ENCODE data around the gene PSTPIP2.
"Not testable (repeated sequence)": the region's sequence is repeated elsewhere in the genome, so short reads cannot be mapped to it uniquely, and the experiment has no call there.

The PSTPIP2 gene, protein sequence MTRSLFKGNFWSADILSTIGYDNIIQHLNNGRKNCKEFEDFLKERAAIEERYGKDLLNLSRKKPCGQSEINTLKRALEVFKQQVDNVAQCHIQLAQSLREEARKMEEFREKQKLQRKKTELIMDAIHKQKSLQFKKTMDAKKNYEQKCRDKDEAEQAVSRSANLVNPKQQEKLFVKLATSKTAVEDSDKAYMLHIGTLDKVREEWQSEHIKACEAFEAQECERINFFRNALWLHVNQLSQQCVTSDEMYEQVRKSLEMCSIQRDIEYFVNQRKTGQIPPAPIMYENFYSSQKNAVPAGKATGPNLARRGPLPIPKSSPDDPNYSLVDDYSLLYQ

DNA sequence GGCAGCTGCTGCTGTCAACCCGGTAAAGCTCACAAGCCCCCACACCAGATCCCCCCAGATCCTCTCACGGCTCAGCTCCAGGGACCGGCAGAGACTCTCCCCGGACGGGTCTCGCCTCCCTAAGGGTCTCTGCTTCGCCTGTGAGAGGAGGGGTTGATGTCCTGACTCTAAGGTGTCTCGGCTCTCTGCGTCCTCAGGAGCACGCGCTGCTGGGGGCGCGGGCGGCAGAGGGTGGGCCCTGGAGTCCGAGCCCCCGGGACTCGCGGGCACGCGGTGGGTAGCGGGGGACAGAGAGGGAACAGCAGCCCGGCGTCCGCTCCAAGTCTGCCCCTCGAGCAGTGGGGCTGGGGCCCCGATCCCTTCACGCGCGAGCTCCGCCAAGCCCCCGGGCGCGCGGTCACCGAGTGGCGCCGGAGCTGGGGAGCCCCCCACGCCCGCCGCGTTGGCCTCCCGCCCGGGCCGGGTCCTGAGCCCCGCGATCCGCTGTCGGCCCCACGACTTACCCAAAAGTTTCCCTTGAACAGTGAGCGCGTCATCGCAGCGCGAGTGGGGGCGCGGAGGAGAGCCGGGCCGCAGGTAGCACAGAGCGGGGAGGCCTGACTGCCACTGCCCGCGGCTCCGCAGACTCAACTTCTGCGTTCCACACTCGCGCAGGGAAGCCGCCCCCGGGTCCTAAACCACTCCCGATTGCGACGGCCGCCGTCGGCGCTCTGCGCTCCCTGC is at the start of gene PSTPIP2:
TSS of gene PSTPIP2 (minus strand) at position 608 of the 723 bp plus-strand sequence. CDS start at position 536, 72 bp downstream.
- DNase-seq = peak; percentile 91

DNA sequence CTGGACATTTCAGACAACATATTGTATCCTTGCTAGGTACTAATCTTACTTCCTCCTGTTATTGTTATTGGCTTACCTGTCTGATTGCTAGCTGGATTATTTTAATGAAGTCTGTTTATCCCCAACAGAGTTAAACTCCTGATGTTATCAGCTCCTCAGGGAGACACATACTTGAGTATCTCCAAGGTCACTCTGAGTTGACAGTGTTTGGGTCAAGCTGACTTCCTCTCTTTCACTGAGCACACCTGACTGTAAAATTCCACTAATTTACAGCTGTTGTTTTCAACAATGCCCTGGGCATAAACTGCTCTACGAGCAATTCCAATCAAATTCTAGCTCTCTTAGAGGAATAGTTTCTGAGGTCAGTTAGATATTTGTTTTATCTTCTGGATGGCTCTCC is 41.7 kb upstream of the PSTPIP2 start:
- DNase-seq = no peak

DNA sequence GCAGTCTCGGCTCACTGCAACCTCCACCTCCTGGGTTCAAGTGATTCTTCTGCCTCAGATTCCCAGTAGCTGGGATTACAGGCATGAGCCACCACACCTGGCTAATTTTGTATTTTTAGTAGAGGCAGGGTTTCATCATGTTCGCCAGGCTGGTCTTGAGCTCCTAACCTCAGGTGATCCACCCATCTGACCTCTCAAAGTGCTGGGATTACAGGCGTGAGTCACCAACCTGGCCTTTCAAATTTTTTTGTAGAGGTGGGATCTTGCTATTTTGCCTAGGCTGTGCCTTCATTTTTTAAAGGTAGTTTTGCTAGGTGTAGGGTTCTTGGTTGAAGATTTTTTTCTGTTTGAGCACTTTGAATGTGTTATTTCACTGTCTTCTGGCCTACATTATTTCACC is 38.3 kb upstream of the PSTPIP2 start:
- DNase-seq = no peak

DNA sequence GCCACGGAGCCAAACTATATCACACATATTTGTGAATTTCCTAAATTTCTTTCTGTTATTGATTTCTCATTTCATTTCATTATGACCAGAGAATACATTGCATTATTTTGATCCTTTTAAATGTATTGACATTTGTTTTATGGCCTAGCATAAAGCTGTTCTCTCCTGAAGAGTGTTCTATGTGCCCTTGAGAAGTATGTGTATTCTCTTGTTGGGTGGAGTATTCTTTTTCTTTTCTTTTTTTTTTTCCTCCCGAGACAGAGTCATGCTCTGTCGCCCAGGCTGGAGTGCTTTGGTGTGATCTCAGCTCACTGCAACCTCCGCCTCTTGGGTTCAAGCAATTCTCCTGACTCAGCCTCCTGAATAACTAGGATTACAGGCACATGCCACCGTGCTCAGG is 37.3 kb upstream of the PSTPIP2 start:
- no peak for DNase-seq

DNA sequence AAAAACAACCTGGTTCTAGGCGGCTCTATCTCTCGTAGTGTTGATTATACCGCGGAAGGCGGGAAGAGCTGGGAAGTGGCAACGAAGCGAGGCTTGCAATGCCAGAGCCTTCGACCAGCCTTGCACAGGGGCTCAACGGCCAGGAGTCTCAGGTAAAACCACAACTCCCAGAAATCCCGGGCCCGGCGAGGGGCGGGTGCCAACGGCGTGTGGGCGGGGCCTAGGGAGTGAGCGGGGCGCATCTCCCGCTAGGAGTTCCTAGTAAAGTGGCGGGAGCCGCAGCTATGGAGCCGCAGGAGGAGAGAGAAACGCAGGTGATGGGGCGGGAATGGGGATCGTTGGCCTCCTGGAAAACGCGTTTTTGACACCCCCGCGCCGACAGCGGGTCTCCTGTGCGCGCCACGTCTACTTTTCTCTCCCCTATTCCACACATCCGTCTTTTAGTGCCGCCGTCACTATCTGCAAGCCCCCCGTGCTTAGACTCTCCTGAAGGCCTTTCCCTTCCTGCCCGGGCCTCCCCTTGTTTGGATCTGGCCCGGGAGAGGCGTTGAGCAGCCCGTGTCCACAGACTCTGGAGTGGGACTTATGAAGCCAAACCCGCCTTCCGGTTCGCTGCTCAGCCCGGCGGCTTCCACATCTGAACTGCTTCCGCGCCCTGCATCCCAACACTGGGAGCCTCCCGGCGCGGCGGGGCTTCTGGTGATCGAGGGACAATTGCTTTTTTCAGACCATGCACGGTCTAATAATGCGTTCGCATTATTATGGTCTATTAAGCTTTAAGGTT is 32.3 kb upstream of the PSTPIP2 start, which contains the start of gene HAUS1:
TSS of gene HAUS1 (plus strand) at position 258 of the 784 bp plus-strand sequence. CDS start at position 285, 27 bp downstream.
- peak; percentile 96 for DNase-seq

DNA sequence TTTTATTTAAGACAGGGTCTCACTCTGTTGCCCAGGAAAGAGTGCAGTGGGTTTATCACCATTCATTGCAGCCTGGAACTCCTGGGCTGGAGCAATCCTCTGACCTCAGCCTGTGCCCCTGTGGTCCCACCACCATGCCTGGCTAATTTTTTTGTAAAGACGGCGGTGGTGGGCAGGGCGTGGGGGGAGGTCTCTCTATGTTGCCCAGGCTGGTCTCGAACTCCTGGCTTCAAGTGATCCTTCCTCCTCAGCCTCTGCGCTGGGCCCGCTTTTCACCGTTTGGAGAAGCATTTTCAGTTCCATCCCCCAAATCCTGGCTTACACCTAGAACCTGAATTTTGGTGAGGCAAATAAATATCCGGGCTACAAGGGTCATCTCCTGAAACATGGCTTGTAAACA is 27.4 kb upstream of the PSTPIP2 start:
- no peak for DNase-seq

DNA sequence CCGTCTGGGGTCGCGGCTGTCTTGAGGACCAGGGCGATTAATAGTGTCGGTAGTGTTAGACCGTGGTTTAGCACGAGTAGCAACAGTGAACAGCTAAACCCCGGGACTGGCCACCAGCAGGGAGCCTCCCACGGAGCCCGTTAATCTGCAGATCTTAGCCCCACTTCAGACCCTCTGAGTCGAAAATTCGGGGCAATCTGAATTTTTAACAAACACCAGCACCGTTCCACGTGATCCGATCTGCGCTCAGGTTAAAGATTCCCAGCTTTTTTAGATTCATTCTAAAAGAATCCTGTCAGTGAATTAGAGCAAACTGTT is 26.5 kb upstream of the PSTPIP2 start:
- DNase-seq = no peak

DNA sequence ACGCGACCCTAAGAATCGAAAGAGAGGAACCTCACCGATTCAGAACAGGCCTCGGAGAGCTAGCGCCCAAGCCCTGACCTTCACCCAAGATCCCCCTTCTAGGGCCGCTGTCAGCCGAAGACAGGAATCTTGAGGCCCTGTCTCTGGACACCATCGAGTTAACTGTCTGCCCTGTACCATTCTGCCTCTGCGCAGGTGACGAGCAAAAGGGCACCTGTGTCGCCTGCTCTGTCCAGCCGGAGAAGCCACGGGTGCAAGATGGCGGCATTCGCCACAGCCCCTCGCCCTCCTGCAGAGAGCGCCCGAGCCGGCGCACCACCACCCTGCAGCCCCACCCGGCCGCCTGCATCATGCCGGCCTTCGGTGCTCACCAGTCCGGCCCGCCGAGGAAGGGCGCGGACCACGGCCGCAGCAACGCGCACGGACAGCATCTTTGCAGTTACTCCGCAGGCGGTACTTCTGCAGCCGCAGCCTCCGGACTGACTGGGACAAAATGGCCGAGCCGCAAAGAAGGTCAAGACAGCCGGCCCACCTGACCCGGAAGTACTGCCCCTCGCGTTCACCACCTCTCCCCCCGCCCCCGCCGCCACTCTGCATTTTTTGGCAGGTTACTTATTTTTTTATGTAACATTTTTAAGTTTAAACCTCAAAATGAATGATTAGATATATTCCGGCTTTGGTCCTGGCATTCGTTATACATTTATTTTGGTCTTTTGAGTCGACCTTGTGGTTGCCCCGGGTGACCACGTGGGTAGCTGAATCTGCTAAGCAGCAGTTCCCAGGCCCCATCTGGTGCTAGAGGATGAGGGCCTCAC is 25.9 kb upstream of the PSTPIP2 start, which contains the start of gene ATP5F1A:
TSS of gene ATP5F1A (minus strand) at position 496 of the 815 bp plus-strand sequence. CDS start at position 431, 65 bp downstream.
- DNase-seq = peak; percentile 95

DNA sequence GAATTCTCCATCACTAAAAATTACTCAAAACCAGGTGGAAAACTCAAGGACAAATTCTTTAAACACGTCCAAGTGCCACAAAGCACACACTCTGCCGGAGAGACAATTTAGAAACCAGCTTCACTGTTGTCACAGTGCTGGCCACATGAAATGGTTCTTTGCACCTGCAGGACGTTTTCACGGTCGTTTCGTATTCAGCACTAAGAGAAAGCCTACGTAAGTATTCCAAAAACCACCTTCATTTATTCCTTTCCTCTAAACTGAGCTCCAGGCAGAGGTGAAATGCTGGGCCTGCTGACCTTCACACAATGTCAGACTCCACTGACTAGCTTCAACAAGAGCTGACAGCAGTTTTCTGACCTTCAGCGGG is 25.4 kb upstream of the PSTPIP2 start:
- no peak for DNase-seq

DNA sequence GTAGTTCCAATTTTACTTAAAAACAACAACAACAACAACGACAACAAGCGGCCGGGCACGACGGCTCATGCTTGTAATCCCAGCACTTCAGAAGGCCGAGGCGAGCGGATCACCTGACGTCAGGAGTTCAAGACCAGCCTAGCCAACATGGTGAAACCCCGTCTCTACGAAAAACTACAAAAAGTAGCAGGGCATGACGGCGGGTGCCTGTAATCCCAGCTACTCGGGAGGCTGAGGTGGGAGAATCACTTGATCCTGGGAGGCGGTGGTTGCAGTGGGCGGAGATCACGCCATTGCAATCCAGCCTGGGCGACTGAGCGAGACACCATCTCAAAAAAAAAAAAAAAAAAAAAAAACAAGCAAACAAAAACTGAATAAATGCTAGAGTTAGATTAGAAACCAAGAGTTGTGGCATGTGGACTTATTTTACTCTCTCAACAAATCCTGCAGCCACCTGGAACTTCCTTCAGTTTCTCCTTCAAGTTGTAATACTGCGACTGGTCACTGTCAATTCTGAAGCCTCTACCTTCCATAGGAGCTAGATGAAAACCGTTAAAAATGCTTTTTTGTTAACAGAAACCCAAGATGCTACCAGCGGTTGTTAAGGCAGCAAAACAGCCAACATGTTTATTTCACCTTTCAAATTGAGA is 24.7 kb upstream of the PSTPIP2 start:
- DNase-seq = peak; percentile 44

DNA sequence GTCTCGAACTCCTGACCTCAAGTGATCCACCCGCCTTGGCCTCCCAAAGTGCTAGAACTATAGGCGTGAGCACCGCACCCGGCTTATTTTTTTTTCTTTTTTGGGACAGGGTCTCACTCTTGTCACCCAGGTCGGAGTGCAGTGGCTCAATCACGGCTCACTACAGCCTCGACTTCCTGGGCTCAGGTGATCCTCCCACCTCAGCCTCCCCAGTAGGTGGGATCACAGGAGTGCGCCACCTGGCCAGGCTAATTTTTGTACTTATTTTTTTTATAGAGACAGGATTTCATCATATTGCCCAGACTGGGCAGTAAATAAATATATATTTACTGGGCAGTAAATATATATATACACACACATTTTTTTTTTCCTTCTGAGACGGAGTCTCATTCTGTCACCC is 23.5 kb upstream of the PSTPIP2 start:
- DNase-seq = no peak

DNA sequence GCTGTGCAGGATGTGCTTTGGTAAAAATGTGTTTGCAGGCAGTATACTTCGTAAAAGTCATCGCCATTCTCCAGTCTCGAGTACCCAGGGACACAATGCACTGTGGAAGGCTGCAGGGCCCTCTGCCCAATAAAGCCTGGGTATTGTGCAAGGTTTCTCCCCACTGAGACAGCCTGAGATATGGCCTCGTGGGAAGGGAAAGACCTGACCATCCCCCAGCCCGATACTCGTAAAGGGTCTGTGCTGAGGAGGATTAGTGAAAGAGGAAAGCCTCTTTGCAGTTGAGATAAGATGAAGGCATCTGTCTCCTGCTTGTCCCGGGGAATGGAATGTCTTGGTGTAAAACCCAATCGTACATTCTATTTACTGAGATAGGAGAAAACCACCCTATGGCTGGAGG is 16.4 kb upstream of the PSTPIP2 start:
- not testable (repeated sequence) for DNase-seq

DNA sequence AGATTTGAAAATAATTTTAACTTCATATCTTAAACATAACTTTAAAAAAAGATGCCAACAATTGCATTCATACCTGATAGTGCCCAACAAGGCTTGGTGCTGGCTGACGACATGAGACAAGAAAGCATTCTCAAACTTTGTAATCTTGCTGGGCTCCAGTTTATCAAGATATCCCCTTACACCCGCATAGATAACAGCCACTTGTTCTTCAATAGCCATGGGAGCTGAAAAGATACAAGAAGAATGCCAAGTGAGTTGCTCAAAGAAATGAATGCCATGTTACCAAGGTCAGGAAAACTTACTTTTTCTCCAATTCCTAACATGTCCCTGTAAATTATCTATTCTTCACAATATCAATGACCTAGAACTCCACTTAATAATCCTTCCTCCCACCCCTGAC is 12.4 kb upstream of the PSTPIP2 start:
- DNase-seq = no peak

DNA sequence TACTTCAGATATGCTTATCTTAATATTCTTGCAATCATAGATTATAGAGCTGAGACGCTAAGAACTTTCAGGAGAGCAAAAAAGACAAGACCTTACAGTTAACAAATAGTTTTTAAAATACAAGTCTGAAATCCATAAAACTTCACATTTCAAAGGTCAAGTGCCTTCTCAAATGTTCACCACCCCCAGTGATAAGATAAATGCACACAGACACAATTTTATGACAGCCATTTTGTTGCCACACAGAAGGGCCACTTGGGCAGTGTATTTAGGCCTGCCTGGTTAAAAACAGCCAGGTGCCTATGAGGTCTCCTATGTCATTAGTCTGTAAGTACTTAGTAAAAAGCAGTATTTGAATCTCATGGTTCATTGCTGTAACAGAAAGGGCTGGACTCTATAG is 8.1 kb upstream of the PSTPIP2 start:
- no peak for DNase-seq

DNA sequence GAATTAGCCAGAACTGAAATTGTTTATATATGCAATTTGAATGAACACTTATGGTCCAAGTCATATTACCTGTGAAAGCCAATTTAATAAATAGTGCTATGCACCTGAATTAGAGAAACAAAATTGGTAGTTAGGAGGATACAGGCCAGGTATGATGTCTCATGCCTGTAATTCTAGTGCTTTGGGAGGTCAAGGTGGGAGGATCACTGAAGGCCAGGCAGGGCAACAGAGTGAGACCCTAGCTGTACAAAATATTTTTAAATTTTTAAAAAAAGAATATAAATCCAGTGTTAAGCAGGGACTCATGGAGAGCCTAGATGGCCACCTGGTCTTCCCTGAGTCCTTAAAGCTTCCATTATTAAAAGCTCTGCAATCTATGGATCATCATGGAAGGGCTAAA is 7.3 kb upstream of the PSTPIP2 start:
- DNase-seq = no peak

DNA sequence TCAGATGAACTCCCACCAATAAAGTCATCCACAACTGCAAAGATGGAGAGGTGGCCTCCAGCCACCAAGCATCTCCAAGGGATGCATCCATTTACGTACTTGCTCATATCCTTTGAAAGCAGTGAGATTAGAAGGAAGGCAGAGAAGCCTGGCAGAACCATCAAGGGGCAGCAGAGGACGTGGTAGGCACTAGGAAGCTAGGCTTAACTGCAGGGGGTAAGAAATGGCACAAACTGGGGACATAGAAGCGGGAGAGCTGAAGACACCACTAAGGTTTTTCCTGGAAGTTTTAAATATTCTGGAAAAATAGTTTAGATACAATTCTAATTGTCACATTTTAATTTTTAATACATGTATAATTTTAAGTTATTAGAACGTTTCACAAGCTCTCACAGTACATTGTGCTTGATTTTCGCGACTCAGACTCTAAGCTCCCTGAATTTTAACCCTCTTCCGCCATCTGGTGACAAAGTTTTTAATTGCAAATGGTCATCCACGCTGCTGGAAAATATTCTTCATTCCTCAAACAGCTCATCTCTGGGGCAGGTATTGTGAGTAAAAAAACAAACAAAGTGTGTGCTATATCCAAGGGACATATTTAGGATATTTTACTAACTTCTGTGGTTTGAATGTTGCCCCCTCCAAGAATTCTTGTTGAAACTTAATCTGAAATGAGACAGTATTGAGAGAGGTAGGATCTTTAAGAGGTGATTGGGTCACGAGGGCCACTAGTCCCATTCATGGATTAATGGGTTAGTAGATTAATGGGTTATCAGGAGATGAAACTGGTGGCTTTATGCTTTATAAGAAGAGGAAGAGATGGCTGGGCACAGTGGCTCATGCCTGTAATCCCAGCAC is 1.6 kb upstream of the PSTPIP2 start:
- DNase-seq = peak; percentile 91

DNA sequence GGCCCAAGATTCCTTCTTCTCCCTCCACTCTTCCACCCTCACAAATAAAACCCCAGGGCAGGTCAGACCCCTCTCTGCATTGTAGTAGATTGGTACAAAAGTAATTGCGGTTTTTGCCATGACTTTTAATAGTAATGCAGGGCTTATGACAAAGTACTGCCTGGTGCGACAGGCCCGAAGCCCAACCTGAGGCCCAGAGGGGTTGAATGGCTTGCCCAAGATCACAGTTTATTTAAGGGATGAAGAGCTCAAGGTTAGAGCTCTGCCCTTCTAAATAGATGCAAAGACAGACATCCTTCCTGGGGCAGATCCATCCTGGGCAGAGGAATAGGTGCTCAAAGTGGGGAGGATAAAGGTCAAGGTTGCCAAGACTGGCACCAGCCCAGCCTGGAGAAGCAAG is 899 bp upstream of the PSTPIP2 start:
- DNase-seq = no peak

DNA sequence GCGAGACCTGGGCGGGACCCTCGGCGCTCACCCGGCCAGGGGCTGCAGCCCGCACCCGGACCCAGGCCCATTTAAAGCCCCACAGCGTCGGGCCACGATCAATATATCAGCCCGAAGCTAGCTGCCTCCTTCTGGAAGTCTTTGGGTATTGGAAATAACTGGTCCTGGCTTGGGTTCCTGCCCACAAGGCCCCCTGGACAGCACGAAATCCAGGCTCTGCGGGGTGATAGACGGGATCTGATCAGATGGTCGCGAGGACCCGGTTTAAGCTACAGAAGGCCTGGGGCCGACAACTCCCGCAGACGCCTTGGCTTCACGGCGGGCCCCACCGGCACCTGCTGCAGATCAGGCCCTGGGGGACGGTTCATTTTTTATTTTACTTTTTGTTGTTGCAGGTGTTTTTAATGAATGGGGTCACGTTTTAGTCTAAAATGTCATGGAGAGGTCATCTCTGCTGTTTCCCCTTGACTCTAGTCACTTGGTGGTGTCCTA is 362 bp upstream of the PSTPIP2 start:
- no peak for DNase-seq

DNA sequence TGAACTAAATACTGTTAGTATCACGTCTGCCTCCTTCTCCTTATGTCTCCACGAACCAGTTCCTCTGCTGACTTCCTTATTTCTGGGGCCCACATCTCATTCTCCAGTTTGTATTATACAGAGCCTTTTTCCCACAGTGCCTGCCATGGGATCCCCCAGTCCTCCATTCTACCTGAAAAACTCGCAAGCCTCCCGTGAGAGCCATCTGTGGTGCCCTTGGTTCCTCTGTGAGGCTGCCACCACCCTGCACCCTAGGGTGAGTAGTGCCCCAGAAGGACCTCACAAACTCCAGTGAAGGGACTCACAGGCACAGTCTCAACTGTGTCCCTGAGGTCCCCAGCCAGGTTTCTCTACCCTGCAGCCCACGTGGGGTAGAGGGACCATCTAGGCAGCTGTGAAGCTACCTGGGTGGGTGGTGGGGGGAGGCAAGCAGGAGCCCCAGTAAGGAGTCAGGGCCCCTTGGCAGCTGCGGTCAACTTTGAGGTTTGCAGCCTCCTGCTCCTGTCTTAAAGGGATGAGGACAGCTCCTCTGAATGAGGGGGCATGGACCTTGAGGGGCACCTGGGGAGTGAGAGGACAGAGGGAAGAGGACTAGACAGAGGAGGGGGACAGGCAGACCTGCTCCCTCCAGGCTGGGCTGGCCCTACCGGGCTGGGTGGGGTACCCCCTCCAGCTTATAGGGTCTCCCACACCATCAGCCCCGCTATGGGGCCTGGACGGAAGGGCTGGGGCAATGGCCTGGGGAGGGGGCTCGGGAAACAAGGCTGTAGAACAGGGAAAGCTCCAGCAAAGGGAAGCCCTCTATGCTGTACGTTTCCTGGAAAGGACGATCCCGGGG is 1.0 kb downstream of the PSTPIP2 start:
- DNase-seq = peak; percentile 73

DNA sequence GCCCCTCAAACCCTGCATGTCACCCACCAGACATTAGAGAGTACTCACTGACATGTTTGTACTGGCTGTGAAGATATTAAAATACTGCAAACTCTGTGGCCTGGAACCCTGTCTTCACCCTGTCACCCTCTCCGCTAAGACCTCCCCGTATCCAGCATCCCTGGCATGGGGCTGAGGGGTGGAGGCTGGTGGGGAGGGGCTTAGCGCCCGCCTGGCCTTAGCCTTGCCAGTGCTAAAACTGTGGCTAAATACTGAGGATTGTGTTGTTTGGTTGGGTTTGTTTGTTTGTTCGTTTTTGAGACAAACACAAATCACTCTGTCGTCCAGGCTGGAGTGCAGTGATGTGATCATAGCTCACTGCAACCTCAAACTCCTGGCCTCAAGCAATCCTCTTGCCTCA is 1.8 kb downstream of the PSTPIP2 start:
- DNase-seq = no peak
